ENCODE data around the gene FAM133A. TPM values are rescaled to one million over a fixed set of nuclear protein-coding genes. Genes with fewer than 3 reads are reported as not detected.

The FAM133A gene
- total RNA-seq, 2 experiments from 2014 or later, result not detected

Other genes starting within 250 kb of the FAM133A start
- gene NAP1L3, start 628 bp upstream of the FAM133A start, total RNA-seq, result 1 to 10 TPM; 4.7 to 5.2 TPM

Data from CD8-positive, alpha-beta T cell (primary cell).